Effector CD4-positive, alpha-beta T cell (primary cell): ENCODE results near the gene SLC2A14.
"Not testable (repeated sequence)": the region's sequence is repeated elsewhere in the genome, so short reads cannot be mapped to it uniquely, and the experiment has no call there.

Experiments
- DNase-seq: peaks from one replicate; pipeline ENCODE4 v3.0.0-alpha.2; 2020
- total RNA-seq: gene quantifications from one replicate; lab custom pipeline; 2026; lab: John Stamatoyannopoulos, UW

SLC2A14 gene
- 5.6 reads per million, percentile 22 among the genes with 10 or more reads in this experiment for total RNA-seq

GRCh38 chr12:7872566-7873319 is at the start of gene SLC2A14:
Gene SLC2A14, minus strand, starts transcription at chr12:7872915. Its CDS starts 3,035 bp downstream, at chr12:7869880.
- no peak for DNase-seq

- not testable (repeated sequence) for DNase-seq
Measured at GRCh38 chr12:7921181-7921580, 48.5 kb upstream of the SLC2A14 start.

- not testable (repeated sequence) for DNase-seq
Measured at GRCh38 chr12:7918268-7918590, 45.5 kb upstream of the SLC2A14 start.

- no peak for DNase-seq
Measured at GRCh38 chr12:7917392-7918267, 44.9 kb upstream of the SLC2A14 start.

GRCh38 chr12:7916936-7917335 is 44.2 kb upstream of the SLC2A14 start:
- DNase-seq: no peak

- no peak for DNase-seq
Measured at GRCh38 chr12:7915661-7916403, 43.1 kb upstream of the SLC2A14 start.

- not testable (repeated sequence) for DNase-seq
Measured at GRCh38 chr12:7910106-7910505, 37.4 kb upstream of the SLC2A14 start.

GRCh38 chr12:7907009-7907408 is 34.3 kb upstream of the SLC2A14 start:
- no peak for DNase-seq

GRCh38 chr12:7906303-7906702 is 33.6 kb upstream of the SLC2A14 start:
- DNase-seq: not testable (repeated sequence)

- DNase-seq: not testable (repeated sequence)
Measured at GRCh38 chr12:7905600-7906125, 32.9 kb upstream of the SLC2A14 start.

- DNase-seq: no peak
Measured at GRCh38 chr12:7905071-7905470, 32.4 kb upstream of the SLC2A14 start.

- DNase-seq: not testable (repeated sequence)
Measured at GRCh38 chr12:7902416-7902815, 29.7 kb upstream of the SLC2A14 start.

GRCh38 chr12:7899755-7900154 is 27.0 kb upstream of the SLC2A14 start:
- DNase-seq: no peak

- not testable (repeated sequence) for DNase-seq
Measured at GRCh38 chr12:7896726-7897125, 24.0 kb upstream of the SLC2A14 start.

- no peak for DNase-seq
Measured at GRCh38 chr12:7892186-7892980, 19.7 kb upstream of the SLC2A14 start.

- DNase-seq: no peak
Measured at GRCh38 chr12:7884689-7885088, 12.0 kb upstream of the SLC2A14 start.

- not testable (repeated sequence) for DNase-seq
Measured at GRCh38 chr12:7881736-7882120, 9.0 kb upstream of the SLC2A14 start.

- not testable (repeated sequence) for DNase-seq
Measured at GRCh38 chr12:7880952-7881735, 8.4 kb upstream of the SLC2A14 start.

GRCh38 chr12:7879246-7879645 is 6.5 kb upstream of the SLC2A14 start:
- DNase-seq: no peak

- DNase-seq: no peak
Measured at GRCh38 chr12:7877420-7877819, 4.7 kb upstream of the SLC2A14 start.

- no peak for DNase-seq
Measured at GRCh38 chr12:7870335-7870734, 2.4 kb downstream of the SLC2A14 start.
